Measurements from ENCODE around the gene TBC1D7.

GRCh38 chr6:13360671-13361540 is 32.6 kb upstream of the TBC1D7 start:
- TF ChIP-seq, protein P1, sequence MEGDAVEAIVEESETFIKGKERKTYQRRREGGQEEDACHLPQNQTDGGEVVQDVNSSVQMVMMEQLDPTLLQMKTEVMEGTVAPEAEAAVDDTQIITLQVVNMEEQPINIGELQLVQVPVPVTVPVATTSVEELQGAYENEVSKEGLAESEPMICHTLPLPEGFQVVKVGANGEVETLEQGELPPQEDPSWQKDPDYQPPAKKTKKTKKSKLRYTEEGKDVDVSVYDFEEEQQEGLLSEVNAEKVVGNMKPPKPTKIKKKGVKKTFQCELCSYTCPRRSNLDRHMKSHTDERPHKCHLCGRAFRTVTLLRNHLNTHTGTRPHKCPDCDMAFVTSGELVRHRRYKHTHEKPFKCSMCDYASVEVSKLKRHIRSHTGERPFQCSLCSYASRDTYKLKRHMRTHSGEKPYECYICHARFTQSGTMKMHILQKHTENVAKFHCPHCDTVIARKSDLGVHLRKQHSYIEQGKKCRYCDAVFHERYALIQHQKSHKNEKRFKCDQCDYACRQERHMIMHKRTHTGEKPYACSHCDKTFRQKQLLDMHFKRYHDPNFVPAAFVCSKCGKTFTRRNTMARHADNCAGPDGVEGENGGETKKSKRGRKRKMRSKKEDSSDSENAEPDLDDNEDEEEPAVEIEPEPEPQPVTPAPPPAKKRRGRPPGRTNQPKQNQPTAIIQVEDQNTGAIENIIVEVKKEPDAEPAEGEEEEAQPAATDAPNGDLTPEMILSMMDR (IDR thresholded peaks at IDR 0.05; ENCODE audit: insufficient read depth, low read length, poor library complexity, severe bottlenecking): no peak
- TF ChIP-seq EZH2phosphoT487 (conservative IDR thresholded peaks at IDR 0.05; ENCODE audit: low read length): no peak

Measured in SU-DHL-6 (cell line).